ENCODE data around the gene PLAC8. TPM values are rescaled to one million over a fixed set of nuclear protein-coding genes. Genes with fewer than 3 reads are reported as not detected.
"Not testable (repeated sequence)": the region's sequence is repeated elsewhere in the genome, so short reads cannot be mapped to it uniquely, and the experiment has no call there.

PLAC8 gene
- total RNA-seq, 4 donors from 2014 or later = 17.6 to 130 (median 72.1) TPM

DNA sequence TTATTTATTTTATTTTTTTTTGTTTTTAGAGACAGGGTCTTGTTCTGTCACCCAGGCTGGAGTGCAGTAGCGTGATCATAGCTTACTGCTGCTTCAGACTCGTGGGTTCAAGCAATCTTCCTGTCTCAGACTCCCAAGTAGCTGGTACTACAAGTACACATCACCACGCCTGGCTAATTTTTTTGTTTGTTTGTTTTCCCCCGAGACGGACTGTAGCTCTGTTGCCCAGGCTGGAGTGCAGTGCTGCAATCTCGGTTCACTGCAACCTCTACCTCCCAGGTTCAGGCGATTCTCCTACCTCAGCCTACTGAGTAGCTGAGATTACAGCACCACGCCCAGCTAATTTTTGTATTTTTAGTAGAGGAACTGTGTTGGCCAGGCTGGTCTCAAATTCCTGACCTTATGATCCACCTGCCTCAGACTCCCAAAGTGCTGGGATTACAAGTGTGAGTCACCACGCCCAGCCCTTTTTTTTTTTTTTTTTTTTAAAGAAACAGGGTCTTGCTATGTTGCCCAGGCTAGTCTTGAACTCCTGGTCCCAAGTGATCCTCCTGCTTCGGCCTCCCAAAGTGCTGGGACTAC is 47.4 kb downstream of the PLAC8 start:
- WGBS, 2 donors = 74 to 92% methylated on average over 10 of the region's 10 CpGs
- intact Hi-C loops (cut with DNase I) = no loop called here
- DNase-seq = no peak
- no peak for TF ChIP-seq POLR2A (IDR thresholded peaks at IDR 0.05)
- Histone ChIP-seq H3K36me3 (peaks cover 4 to 97% (median 10%) of the 10 kb centered on the region in 3 donors), H3K4me1 (no peaks in the 10 kb centered on the region), H3K4me3 (no peak overlapping the region), H3K9me3 (no peaks in the 10 kb centered on the region), H3K27ac (no peak overlapping the region), H3K27me3 (no peaks in the 10 kb centered on the region)

- TF ChIP-seq POLR2A (IDR thresholded peaks at IDR 0.05) (no peak), CTCF (IDR thresholded peaks at IDR 0.05) (no peak)
- H3K27me3 ChIP-seq = no peaks in the 10 kb centered on the region
- no peaks in the 10 kb centered on the region for H3K4me1 ChIP-seq
- peaks cover 4 to 100% (median 15%) of the 10 kb centered on the region in 3 donors for H3K36me3 ChIP-seq
- no peak for DNase-seq
- no peak overlapping the region for H3K27ac ChIP-seq
- intact Hi-C loops (cut with DNase I) = no loop called here
- H3K4me3 ChIP-seq = no peak overlapping the region
- H3K9me3 ChIP-seq = no peaks in the 10 kb centered on the region
- 83 to 91% methylated on average over 1 of the region's 1 CpG for WGBS, 2 donors
Observed at GRCh38 chr4:83065266-83065665, 49.3 kb downstream of the PLAC8 start.

- TF ChIP-seq CTCF (IDR thresholded peaks at IDR 0.05) = no peak
- no peak for TF ChIP-seq POLR2A (IDR thresholded peaks at IDR 0.05)
- no peak for DNase-seq
- no peaks in the 10 kb centered on the region for H3K4me1 ChIP-seq
- H3K36me3 ChIP-seq = peaks cover 4 to 100% (median 17%) of the 10 kb centered on the region in 3 donors
- H3K4me3 ChIP-seq = no peak overlapping the region
- intact Hi-C loops (cut with DNase I) = no loop called here
- H3K27ac ChIP-seq = no peak overlapping the region
- WGBS, 2 donors = 92 to 93% methylated on average over 4 of the region's 4 CpGs
- no peaks in the 10 kb centered on the region for H3K9me3 ChIP-seq
- H3K27me3 ChIP-seq = no peaks in the 10 kb centered on the region
Observed at GRCh38 chr4:83062739-83063138, 51.8 kb downstream of the PLAC8 start.

- Histone ChIP-seq H3K36me3 (peaks cover 10 to 94% (median 12%) of the 10 kb centered on the region in 3 donors), H3K4me1 (no peaks in the 10 kb centered on the region), H3K4me3 (no peak overlapping the region), H3K27ac (no peak overlapping the region), H3K27me3 (no peaks in the 10 kb centered on the region), H3K9me3 (no peaks in the 10 kb centered on the region)
- TF ChIP-seq CTCF (IDR thresholded peaks at IDR 0.05) (peak in 3 of 6 experiments; percentile 20 to 50 (median 24)), POLR2A (IDR thresholded peaks at IDR 0.05) (no peak)
- intact Hi-C loops (cut with DNase I) = no loop called here
- DNase-seq = no peak
Observed at GRCh38 chr4:83054928-83055327, 59.6 kb downstream of the PLAC8 start.

DNA sequence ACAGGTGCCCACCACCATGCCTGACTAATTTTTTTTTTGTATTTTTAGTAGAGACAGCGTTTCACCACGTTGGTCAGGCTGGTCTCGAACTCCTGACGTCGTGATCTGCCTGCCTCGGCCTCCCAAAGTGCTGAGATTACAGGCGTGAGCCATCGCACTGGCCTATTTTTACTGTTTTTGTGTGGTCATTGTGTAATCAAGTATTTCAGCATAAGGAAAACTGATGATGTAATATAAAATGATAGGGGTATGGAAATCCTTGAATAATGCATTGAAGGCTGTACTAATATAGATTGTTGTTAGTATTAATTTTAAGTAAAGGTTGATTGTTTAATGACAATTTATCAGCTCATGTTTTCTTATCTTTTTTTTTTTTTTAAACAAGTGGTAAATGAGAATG is 65.7 kb downstream of the PLAC8 start:
- H3K36me3 ChIP-seq = peaks cover 3 to 53% (median 12%) of the 10 kb centered on the region in 3 donors
- H3K27me3 ChIP-seq; H3K4me3 ChIP-seq; H3K4me1 ChIP-seq; H3K27ac ChIP-seq; DNase-seq; intact Hi-C loops (cut with DNase I); H3K9me3 ChIP-seq: not testable (repeated sequence)
- 92 to 93% methylated on average over 8 of the region's 8 CpGs for WGBS, 2 donors

GRCh38 chr4:83046693-83047473 is 67.6 kb downstream of the PLAC8 start:
- WGBS, 2 donors = 77 to 91% methylated on average over 8 of the region's 8 CpGs

More at GRCh38 chr4:83046693-83047473, 67.6 kb downstream of the PLAC8 start:
- peaks cover 0 to 40% (median 9%) of the 10 kb centered on the region in 3 donors for H3K36me3 ChIP-seq
- intact Hi-C loops (cut with DNase I) = no loop called here
- H3K9me3 ChIP-seq = no peaks in the 10 kb centered on the region
- DNase-seq = no peak
- no peak overlapping the region for H3K4me3 ChIP-seq
- no peak overlapping the region for H3K27ac ChIP-seq
- TF ChIP-seq POLR2A (IDR thresholded peaks at IDR 0.05) = no peak
- no peak for TF ChIP-seq CTCF (IDR thresholded peaks at IDR 0.05)
- H3K27me3 ChIP-seq = no peaks in the 10 kb centered on the region
- H3K4me1 ChIP-seq = peaks cover 0 to 7% (median 0%) of the 10 kb centered on the region in 3 donors

All from esophagus squamous epithelium (tissue), 5 donors.